H9 (cell line): ENCODE results near the gene LY6G6F. TPM values are rescaled to one million over a fixed set of nuclear protein-coding genes. Genes with fewer than 3 reads are reported as not detected.

ENCODE experiments used
- DNase-seq: peaks from one replicate; pipeline ENCODE4 v3.0.0-alpha.2; 2017
- H2AFZ ChIP-seq: one replicate; pipeline ENCODE4 v1.6.1; 2013; ENCODE audit warnings: mild to moderate bottlenecking, low read length, control low read depth, moderate library complexity
- H2AK5ac ChIP-seq: 2 replicates; pipeline ENCODE4 v1.6.1; 2013; ENCODE audit warnings: low read length, control low read depth, mixed read lengths; ENCODE audit not compliant: insufficient read length
- H2BK120ac ChIP-seq: one replicate; pipeline ENCODE4 v1.6.1; 2013; ENCODE audit warnings: low read depth, mild to moderate bottlenecking, low read length, control low read depth, inconsistent platforms; ENCODE audit not compliant: poor library complexity, severe bottlenecking
- H2BK12ac ChIP-seq: 2 replicates; pipeline ENCODE4 v1.6.1; 2013; ENCODE audit warnings: low read length, control low read depth, mixed read lengths, low read depth; ENCODE audit not compliant: insufficient read length
- H2BK15ac ChIP-seq: 2 replicates; pipeline ENCODE4 v1.6.1; 2013; ENCODE audit warnings: low read depth, low read length, control low read depth
- H2BK20ac ChIP-seq: one replicate; pipeline ENCODE4 v1.6.1; 2013; ENCODE audit warnings: low read depth, mild to moderate bottlenecking, low read length, control low read depth, inconsistent platforms; ENCODE audit not compliant: poor library complexity, severe bottlenecking
- H2BK5ac ChIP-seq: 2 replicates; pipeline ENCODE4 v1.6.1; 2013; ENCODE audit warnings: low read length, control low read depth, mixed read lengths; ENCODE audit not compliant: insufficient read length
- H3K14ac ChIP-seq: 2 replicates; pipeline ENCODE4 v1.6.1; 2013; ENCODE audit warnings: low read length, control low read depth; ENCODE audit not compliant: insufficient read depth
- H3K18ac ChIP-seq: 2 replicates; pipeline ENCODE4 v1.6.1; 2013; ENCODE audit warnings: low read depth, mild to moderate bottlenecking, mixed read lengths, low read length, control low read depth; ENCODE audit not compliant: insufficient read length
- H3K23ac ChIP-seq: 2 replicates; pipeline ENCODE4 v1.6.1; 2013; ENCODE audit warnings: low read length, control low read depth, mixed read lengths, low read depth; ENCODE audit not compliant: insufficient read length
- H3K23me2 ChIP-seq: 2 replicates; pipeline ENCODE4 v1.6.1; 2013; ENCODE audit warnings: low read depth, mild to moderate bottlenecking, mixed read lengths, low read length, control low read depth; ENCODE audit not compliant: insufficient read length, poor library complexity, severe bottlenecking
- H3K27ac ChIP-seq: 2 replicates; pipeline ENCODE4 v1.5.1; 2013; ENCODE audit warnings: low read length, control low read depth, mixed read lengths, low read depth; ENCODE audit not compliant: insufficient read length
- H3K27me3 ChIP-seq: 2 replicates; pipeline ENCODE4 v1.6.1; 2013; ENCODE audit warnings: low read length, control low read depth, inconsistent platforms; ENCODE audit not compliant: insufficient read depth
- H3K4ac ChIP-seq: 2 replicates; pipeline ENCODE4 v1.6.1; 2013; ENCODE audit warnings: low read depth, mild to moderate bottlenecking, control low read depth, inconsistent platforms, low read length, moderate library complexity
- H3K4me1 ChIP-seq: 2 replicates; pipeline ENCODE4 v1.6.1; 2013; ENCODE audit warnings: low read length, control low read depth, inconsistent platforms; ENCODE audit not compliant: insufficient read depth
- H3K4me2 ChIP-seq: 2 replicates; pipeline ENCODE4 v1.6.1; 2013; ENCODE audit warnings: low read length, control low read depth, mixed read lengths; ENCODE audit not compliant: insufficient read length, insufficient read depth
- H3K56ac ChIP-seq: 2 replicates; pipeline ENCODE4 v1.6.1; 2013; ENCODE audit warnings: low read depth, mild to moderate bottlenecking, mixed read lengths, low read length, control low read depth; ENCODE audit not compliant: insufficient read length
- H3K79me1 ChIP-seq: 2 replicates; pipeline ENCODE4 v1.6.1; 2013; ENCODE audit warnings: low read depth, mild to moderate bottlenecking, moderate library complexity, low read length, control low read depth, inconsistent platforms; ENCODE audit not compliant: insufficient read depth, poor library complexity, severe bottlenecking
- H3K79me2 ChIP-seq: 2 replicates; pipeline ENCODE4 v1.6.1; 2013; ENCODE audit warnings: low read length, control low read depth, inconsistent platforms; ENCODE audit not compliant: insufficient read depth
- H3K9ac ChIP-seq: 2 replicates; pipeline ENCODE4 v1.6.1; 2013; ENCODE audit warnings: low read length, control low read depth, mixed read lengths; ENCODE audit not compliant: insufficient read length; ENCODE audit errors: extremely low read depth
- H3K9me3 ChIP-seq: one replicate; pipeline ENCODE4 v1.6.1; 2013; ENCODE audit warnings: low read depth, low read length, inconsistent platforms; ENCODE audit not compliant: control insufficient read depth
- H3T11ph ChIP-seq: one replicate; pipeline ENCODE4 v1.6.1; 2013; ENCODE audit warnings: mild to moderate bottlenecking, low read length, control low read depth, inconsistent platforms
- H4K20me1 ChIP-seq: one replicate; pipeline ENCODE4 v1.6.1; 2013; ENCODE audit not compliant: control insufficient read depth, insufficient read length, insufficient read depth
- H4K5ac ChIP-seq: 2 replicates; pipeline ENCODE4 v1.6.1; 2013; ENCODE audit warnings: low read depth, mild to moderate bottlenecking, mixed read lengths, low read length, control low read depth; ENCODE audit not compliant: insufficient read length
- H4K8ac ChIP-seq: replicated peaks from 2 replicates; pipeline ENCODE4 v1.6.1; 2013; ENCODE audit warnings: low read length, control low read depth, mixed read lengths, low read depth; ENCODE audit not compliant: insufficient read length
- H4K91ac ChIP-seq: 2 replicates; pipeline ENCODE4 v1.6.1; 2013; ENCODE audit warnings: low read depth, mild to moderate bottlenecking, moderate library complexity, mixed read lengths, low read length, control low read depth; ENCODE audit not compliant: insufficient read length
- H3K27ac Mint-ChIP-seq, 3 experiments: 2 replicates in 2 of 3; 3 replicates in 1 of 3; pipeline ENCODE4 v1.8.0; 2020 to 2021; ENCODE audit warnings: mixed read lengths in 3 of 3, mild to moderate bottlenecking in 1 of 3, moderate library complexity in 1 of 3
- H3K27me3 Mint-ChIP-seq: 2 replicates; pipeline ENCODE4 v1.8.0; 2021; ENCODE audit warnings: low read depth, mild to moderate bottlenecking, moderate library complexity, mixed read lengths
- H3K36me3 Mint-ChIP-seq, 3 experiments: 2 replicates in 2 of 3; 3 replicates in 1 of 3; pipeline ENCODE4 v1.8.0; 2020 to 2021; ENCODE audit warnings: low read depth in 3 of 3, mixed read lengths in 3 of 3; ENCODE audit not compliant: insufficient read depth in 1 of 3
- H3K4me1 Mint-ChIP-seq, 2 experiments: 2 replicates each; pipeline ENCODE4 v1.8.0; 2020; ENCODE audit warnings: mixed read lengths in 2 of 2
- H3K4me3 Mint-ChIP-seq, 2 experiments: 2 replicates in 1 of 2; 3 replicates in 1 of 2; pipeline ENCODE4 v1.8.0; 2020 to 2021; ENCODE audit warnings: mild to moderate bottlenecking in 2 of 2, mixed read lengths in 2 of 2, moderate library complexity in 1 of 2
- H3K9me3 Mint-ChIP-seq, 2 experiments: 2 replicates in 1 of 2; 3 replicates in 1 of 2; pipeline ENCODE4 v1.8.0; 2020; ENCODE audit warnings: mild to moderate bottlenecking in 2 of 2, mixed read lengths in 2 of 2, moderate library complexity in 1 of 2
- CTCF ChIP-seq: fragments of 200-600 bp; sonication (generic); conservative IDR thresholded peaks from 3 replicates; pipeline ENCODE4 v1.8.0; 2021; ENCODE audit warnings: antibody characterized with exemption, mild to moderate bottlenecking
- WGBS: extraction: QIAGEN DNeasy Blood & Tissue Kit; methylation state at CpG from one replicate; pipeline ENCODE4 v1.1.7; 2013; ENCODE audit warnings: missing lambda C conversion rate, low lambda C conversion rate, mixed read lengths; ENCODE audit not compliant: insufficient read length; ENCODE audit errors: extremely low coverage; 5-methylcytosine and 5-hydroxymethylcytosine counted together
- total RNA-seq: library from RNA; stranded (reverse); gene quantifications from 2 replicates; pipeline ENCODE4 v1.2.1, GENCODE V29; 2021

The LY6G6F gene
- total RNA-seq, 1 experiment from 2014 or later, result not detected

GRCh38 chr6:31659649-31660380, 46.9 kb upstream of the LY6G6F start:
- Histone ChIP-seq H3K79me2 (peaks cover 4% of the 10 kb centered on the region; the same call in 1 of the 2 replicates), H4K20me1 (no peaks in the 10 kb centered on the region), H2AK5ac (no peak overlapping the region), H3T11ph (no peak overlapping the region), H3K9me3 (no peaks in the 10 kb centered on the region), H2BK15ac (no peak overlapping the region), H2BK12ac (no peak overlapping the region), H3K4me2 (peak overlapping the region; percentile 73), H3K56ac (no peak overlapping the region), H4K5ac (no peak overlapping the region), H2BK20ac (no peak overlapping the region), H3K27me3 (no peaks in the 10 kb centered on the region), H2BK120ac (no peak overlapping the region), H3K4me1 (no peaks in the 10 kb centered on the region), H4K91ac (no peak overlapping the region), H3K18ac (peak overlapping the region; percentile 37), H3K27ac (no peak overlapping the region), H3K23me2 (peaks cover 14% of the 10 kb centered on the region), H2AFZ (no peak overlapping the region), H3K4ac (no peak overlapping the region), H3K79me1 (peaks cover 15% of the 10 kb centered on the region), H4K8ac (no peak overlapping the region), H3K23ac (no peak overlapping the region), H3K14ac (peak overlapping the region; percentile 90), H3K9ac (peak overlapping the region; percentile 91), H2BK5ac (no peak overlapping the region)
- no peak for TF ChIP-seq CTCF
- Mint-ChIP-seq H3K4me3 (peak overlapping the region; percentile 87 to 92), H3K27ac (peak overlapping the region; percentile 52 to 94 (median 82); a peak in 6 of 7 replicates), H3K4me1 (peaks cover 37 to 43% of the 10 kb centered on the region in 2 experiments), H3K9me3 (no peaks in the 10 kb centered on the region), H3K27me3 (no peaks in the 10 kb centered on the region; the same call in 1 of the 2 replicates), H3K36me3 (peaks cover 23 to 48% (median 42%) of the 10 kb centered on the region in 3 experiments)
- no CpG with 5 or more reads among the region's 13 CpGs for WGBS
- DNase-seq, result no peak
